Body of pancreas (tissue), 4 donors: ENCODE results near the gene BTBD10. TPM values are rescaled to one million over a fixed set of nuclear protein-coding genes. Genes with fewer than 3 reads are reported as not detected.

Source experiments
- ATAC-seq: fragments of 150-250 bp; one replicate; pipeline ENCODE4 v1.9.1; 2016
- DNase-seq, 4 donors: peaks; one replicate each; pipeline ENCODE4 v3.0.0-alpha.2; 2019
- H3K27ac ChIP-seq, 4 donors: fragments of 200-600 bp; sonication (generic); 1 replicate in 3 of 4; 2 replicates in 1 of 4; pipeline versions ENCODE4 v1.5.1 to v1.6.1; 2016 to 2019; ENCODE audit warnings: mild to moderate bottlenecking in 1 of 4, mixed read lengths in 1 of 4, moderate library complexity in 1 of 4
- H3K27me3 ChIP-seq, 2 donors: fragments of 200-600 bp; sonication (generic); one replicate each; pipeline ENCODE4 v1.6.0; 2016; ENCODE audit warnings: mild to moderate bottlenecking in 1 of 2
- H3K36me3 ChIP-seq, 2 donors: fragments of 200-600 bp; sonication (generic); replicated peaks in 1 of 2; 2 replicates each; pipeline ENCODE4 v1.5.1; 2016; ENCODE audit warnings: low read depth in 2 of 2; ENCODE audit not compliant: insufficient read depth in 1 of 2
- H3K4me1 ChIP-seq: fragments of 200-600 bp; sonication (generic); one replicate; pipeline ENCODE4 v1.6.0; 2016
- H3K4me3 ChIP-seq, 2 donors: fragments of 200-600 bp; sonication (generic); 1 replicate in 1 of 2; 2 replicates in 1 of 2; pipeline ENCODE4 v1.5.1; 2016 to 2019
- H3K9me3 ChIP-seq, 3 donors: fragments of 200-600 bp; sonication (generic); 1 replicate in 2 of 3; 2 replicates in 1 of 3; pipeline ENCODE4 v1.5.1; 2016
- CTCF ChIP-seq, 7 experiments: fragments of 450-650 bp in 4 of 7; fragments of 200-600 bp in 3 of 7; sonication (generic) in 3 of 7; IDR thresholded peaks; one replicate each; pipeline ENCODE4 v1.5.1; 2016 to 2019; ENCODE audit warnings: antibody characterized with exemption in 7 of 7
- POLR2A ChIP-seq, 3 donors: fragments of 450-650 bp; IDR thresholded peaks; one replicate each; pipeline ENCODE4 v1.6.1; 2016; ENCODE audit warnings: antibody characterized with exemption in 3 of 3, mild to moderate bottlenecking in 2 of 3
- WGBS, 2 donors: methylation state at CpG; one replicate each; pipeline ENCODE4 v1.1.5; 2017; 5-methylcytosine and 5-hydroxymethylcytosine counted together
- intact Hi-C: fragments of 100-400 bp; cut with DNase I; formaldehyde crosslinking; loops from one replicate; pipeline ENCODE4 v1.15.1; 2023
- total RNA-seq, 2 donors: library from RNA; depleted of rRNA; stranded (reverse); fragments of >200 nt; gene quantifications; one replicate each; pipeline ENCODE4 v1.1.0, GENCODE V29; 2016

Gene BTBD10
- total RNA-seq, 2 donors from 2014 or later: 14.2 to 17.1 TPM

- peaks cover 23% of the 10 kb centered on the region for H3K4me1 ChIP-seq
- no peak for ATAC-seq
- H3K4me3 ChIP-seq: peak overlapping the region; percentile 13 to 94
- no peak for TF ChIP-seq CTCF (IDR thresholded peaks at IDR 0.05)
- TF ChIP-seq POLR2A (IDR thresholded peaks at IDR 0.05): no peak
- 23 to 24% methylated on average over 12 of the region's 12 CpGs for WGBS, 2 donors
- no peaks in the 10 kb centered on the region for H3K36me3 ChIP-seq
- peak overlapping the region; percentile 72 to 92 (median 80) for H3K27ac ChIP-seq
- H3K27me3 ChIP-seq: no peaks in the 10 kb centered on the region
- no peaks in the 10 kb centered on the region for H3K9me3 ChIP-seq
- DNase-seq: no peak
- intact Hi-C loops: no loop called here
These were observed 813 bp upstream of the BTBD10 start for GRCh38 chr11:13463779-13464290.

- peak; percentile 12 for ATAC-seq
- H3K27ac ChIP-seq: peak overlapping the region; percentile 72 to 92 (median 80)
- peak overlapping the region; percentile 67 to 94 for H3K4me3 ChIP-seq
- H3K36me3 ChIP-seq: no peaks in the 10 kb centered on the region
- TF ChIP-seq CTCF (IDR thresholded peaks at IDR 0.05) (no peak), POLR2A (IDR thresholded peaks at IDR 0.05) (no peak)
- H3K4me1 ChIP-seq: peaks cover 23% of the 10 kb centered on the region
- intact Hi-C loops: no loop called here
- peak in 3 of 4 donors; percentile 32 to 47 (median 45) for DNase-seq
- no peaks in the 10 kb centered on the region for H3K27me3 ChIP-seq
- 0% methylated on average over 14 to 18 of the region's 18 CpGs for WGBS, 2 donors
- no peaks in the 10 kb centered on the region for H3K9me3 ChIP-seq
These were observed 616 bp downstream of the BTBD10 start for GRCh38 chr11:13462311-13462900.

GRCh38 chr11:13461291-13461690 is 1.7 kb downstream of the BTBD10 start:
- DNase-seq (no peak), ATAC-seq (no peak)

GRCh38 chr11:13450832-13451397 is 12.1 kb downstream of the BTBD10 start:
- H3K36me3 ChIP-seq: no peaks in the 10 kb centered on the region
- ATAC-seq: no peak
- H3K27ac ChIP-seq: peak overlapping the region in 1 of 4 donors; percentile 21
- H3K27me3 ChIP-seq: no peaks in the 10 kb centered on the region
- WGBS, 2 donors: 51 to 54% methylated on average over 2 of the region's 2 CpGs
- peaks cover 7% of the 10 kb centered on the region for H3K4me1 ChIP-seq
- H3K4me3 ChIP-seq: no peak overlapping the region
- no peaks in the 10 kb centered on the region for H3K9me3 ChIP-seq
- no peak for DNase-seq
- TF ChIP-seq POLR2A (IDR thresholded peaks at IDR 0.05) (no peak), CTCF (IDR thresholded peaks at IDR 0.05) (no peak)
- intact Hi-C loops: no loop called here

More at GRCh38 chr11:13461291-13461690, 1.7 kb downstream of the BTBD10 start:
- peaks cover 22% of the 10 kb centered on the region for H3K4me1 ChIP-seq
- no peak overlapping the region for H3K27ac ChIP-seq
- no peak for TF ChIP-seq CTCF (IDR thresholded peaks at IDR 0.05)
- TF ChIP-seq POLR2A (IDR thresholded peaks at IDR 0.05): no peak
- no peaks in the 10 kb centered on the region for H3K27me3 ChIP-seq
- intact Hi-C loops: no loop called here
- no peaks in the 10 kb centered on the region for H3K9me3 ChIP-seq
- WGBS, 2 donors: 72 to 76% methylated on average over 3 of the region's 3 CpGs
- H3K4me3 ChIP-seq: no peak overlapping the region
- no peaks in the 10 kb centered on the region for H3K36me3 ChIP-seq
